B cell (primary cell): Measurements from ENCODE around the gene SPG7. TPM values are rescaled to one million over a fixed set of nuclear protein-coding genes. Genes with fewer than 3 reads are reported as not detected.

ENCODE experiments used
- ATAC-seq: fragments of 200-7000 bp; cut with Tn5 transposase; one replicate; pipeline ENCODE4 v1.10.0; 2021; ENCODE audit warnings: low read depth, mild to moderate bottlenecking, moderate number of reproducible peaks, moderate library complexity
- CTCF ChIA-PET: fragments of 350-600 bp; sonication (Branson Sonifier 250); formaldehyde crosslinking; loops from one replicate; lab custom pipeline; 2021; ENCODE audit warnings: antibody characterized with exemption, inconsistent platforms; lab: Charles Lee
- POLR2A ChIA-PET: fragments of 350-600 bp; sonication (Branson Sonifier 250); formaldehyde crosslinking; loops from one replicate; lab custom pipeline; 2021; ENCODE audit warnings: antibody characterized with exemption; lab: Charles Lee
- DNase-seq: peaks from one replicate; pipeline ENCODE4 v3.0.0; 2013
- H2AFZ ChIP-seq: 2 replicates; pipeline ENCODE4 v1.6.1; 2012; ENCODE audit warnings: mild to moderate bottlenecking, low read depth, low read length; ENCODE audit not compliant: insufficient read depth, poor library complexity, severe bottlenecking
- H3K27ac ChIP-seq, 2 donors: 1 replicate in 1 of 2; 2 replicates in 1 of 2; pipeline ENCODE4 v1.5.1; 2012 to 2013; ENCODE audit warnings: low read length in 2 of 2, mild to moderate bottlenecking in 2 of 2, moderate library complexity in 1 of 2
- H3K27me3 ChIP-seq, 4 experiments: fragments of 200-600 bp in 1 of 4; sonication (generic) in 1 of 4; replicated peaks in 1 of 4; 1 replicate in 2 of 4; 2 replicates in 2 of 4; pipeline versions ENCODE4 v1.6.1 to v1.7.0; 2013 to 2016; ENCODE audit warnings: low read length in 3 of 4, mild to moderate bottlenecking in 2 of 4, mixed read lengths in 1 of 4, moderate library complexity in 1 of 4; ENCODE audit not compliant: insufficient read depth in 4 of 4, control insufficient read depth in 3 of 4; ENCODE audit errors: control extremely low read depth in 1 of 4
- H3K36me3 ChIP-seq, 2 experiments: replicated peaks in 1 of 2; 1 replicate in 1 of 2; 2 replicates in 1 of 2; pipeline versions ENCODE4 v1.6.1 to v1.7.1; 2013; ENCODE audit warnings: low read length in 1 of 2; ENCODE audit not compliant: insufficient read depth in 2 of 2, control insufficient read depth in 1 of 2; ENCODE audit errors: control extremely low read depth in 1 of 2, extremely low read depth in 1 of 2
- H3K4me1 ChIP-seq, 2 donors: fragments of 200-600 bp in 1 of 2; sonication (generic) in 1 of 2; 1 replicate in 1 of 2; 2 replicates in 1 of 2; pipeline versions ENCODE4 v1.5.1 to v1.6.1; 2013 to 2017; ENCODE audit warnings: low read length in 2 of 2; ENCODE audit not compliant: control insufficient read depth in 2 of 2, insufficient read depth in 2 of 2
- H3K4me2 ChIP-seq: replicated peaks from 2 replicates; pipeline ENCODE3; 2012; ENCODE audit warnings: mild to moderate bottlenecking, low read depth, low read length; ENCODE audit not compliant: poor library complexity, severe bottlenecking
- H3K4me3 ChIP-seq, 5 experiments: fragments of 200-600 bp in 1 of 5; sonication (generic) in 1 of 5; 1 replicate in 3 of 5; 2 replicates in 2 of 5; pipeline versions ENCODE4 v1.5.1 to v1.7.0; 2011 to 2016; ENCODE audit warnings: low read length in 4 of 5, mild to moderate bottlenecking in 4 of 5, low read depth in 2 of 5, control low read depth in 1 of 5, moderate library complexity in 1 of 5; ENCODE audit not compliant: insufficient read depth in 1 of 5; ENCODE audit errors: control extremely low read depth in 1 of 5, extremely low read depth in 1 of 5
- H3K79me2 ChIP-seq: fragments of 200-600 bp; sonication (generic); one replicate; pipeline ENCODE4 v1.6.0; 2016; ENCODE audit warnings: low read length; ENCODE audit not compliant: control insufficient read depth, insufficient read depth
- H3K9ac ChIP-seq: fragments of 200-600 bp; sonication (generic); 2 replicates; pipeline ENCODE4 v1.6.1; 2017; ENCODE audit warnings: mild to moderate bottlenecking, low read length, moderate library complexity
- H3K9me3 ChIP-seq, 3 donors: one replicate each; pipeline versions ENCODE4 v1.6.1 to v1.7.1; 2013; ENCODE audit warnings: low read length in 2 of 3; ENCODE audit not compliant: control insufficient read depth in 2 of 3, insufficient read depth in 1 of 3; ENCODE audit errors: control extremely low read depth in 1 of 3
- H4K20me1 ChIP-seq: 2 replicates; pipeline ENCODE4 v1.6.0; 2012; ENCODE audit warnings: mild to moderate bottlenecking, low read length; ENCODE audit not compliant: insufficient read depth, control insufficient read depth, poor library complexity, severe bottlenecking
- H3K27ac Mint-ChIP-seq: one replicate; pipeline ENCODE4 v1.8.0; 2021; ENCODE audit warnings: mixed read lengths
- H3K27me3 Mint-ChIP-seq: one replicate; pipeline ENCODE4 v1.8.0; 2021; ENCODE audit warnings: mixed read lengths
- H3K4me1 Mint-ChIP-seq: one replicate; pipeline ENCODE4 v1.8.0; 2021; ENCODE audit warnings: mixed read lengths
- H3K4me3 Mint-ChIP-seq: one replicate; pipeline ENCODE4 v1.8.0; 2021; ENCODE audit warnings: mixed read lengths
- H3K9me3 Mint-ChIP-seq: one replicate; pipeline ENCODE4 v1.8.0; 2022; ENCODE audit warnings: mixed read lengths; ENCODE audit not compliant: insufficient read depth
- EZH2 ChIP-seq: IDR thresholded peaks from 2 replicates; pipeline ENCODE4 v1.6.1; 2012; ENCODE audit warnings: borderline replicate concordance, low read depth, mild to moderate bottlenecking, moderate library complexity, low read length; ENCODE audit not compliant: insufficient read depth, poor library complexity, severe bottlenecking
- WGBS: methylation state at CpG from one replicate; pipeline ENCODE4 v1.1.5; 2013; ENCODE audit warnings: missing lambda C conversion rate; ENCODE audit not compliant: insufficient coverage; 5-methylcytosine and 5-hydroxymethylcytosine counted together
- intact Hi-C: fragments of 100-400 bp; cut with micrococcal nuclease; formaldehyde crosslinking; loops from one replicate; pipeline ENCODE4 v1.10.0; 2022
- polyA plus RNA-seq: library from polyadenylated mRNA; depleted of rRNA; stranded (reverse); fragments of >200 nt; gene quantifications from 2 replicates; pipeline ENCODE4 v1.2.3, GENCODE V29; 2012
- total RNA-seq, 2 donors: library from RNA; stranded (reverse); fragments of 120-200 nt in 1 of 2; gene quantifications; 1 replicate in 1 of 2; 2 replicates in 1 of 2; pipeline versions ENCODE4 v1.2.3 to v1.2.4, GENCODE V29; 2013 to 2022
- TF ChIP-seq, protein P1 (sequence below): fragments of 200-600 bp; IDR thresholded peaks from one replicate; pipeline ENCODE4 v1.8.0; 2022; ENCODE audit warnings: antibody characterized with exemption, mild to moderate bottlenecking

Gene SPG7
- total and polyA plus RNA-seq, 2 donors (not counting 1 experiment from before 2014, with no cell fraction given): 146 to 157 TPM

DNA sequence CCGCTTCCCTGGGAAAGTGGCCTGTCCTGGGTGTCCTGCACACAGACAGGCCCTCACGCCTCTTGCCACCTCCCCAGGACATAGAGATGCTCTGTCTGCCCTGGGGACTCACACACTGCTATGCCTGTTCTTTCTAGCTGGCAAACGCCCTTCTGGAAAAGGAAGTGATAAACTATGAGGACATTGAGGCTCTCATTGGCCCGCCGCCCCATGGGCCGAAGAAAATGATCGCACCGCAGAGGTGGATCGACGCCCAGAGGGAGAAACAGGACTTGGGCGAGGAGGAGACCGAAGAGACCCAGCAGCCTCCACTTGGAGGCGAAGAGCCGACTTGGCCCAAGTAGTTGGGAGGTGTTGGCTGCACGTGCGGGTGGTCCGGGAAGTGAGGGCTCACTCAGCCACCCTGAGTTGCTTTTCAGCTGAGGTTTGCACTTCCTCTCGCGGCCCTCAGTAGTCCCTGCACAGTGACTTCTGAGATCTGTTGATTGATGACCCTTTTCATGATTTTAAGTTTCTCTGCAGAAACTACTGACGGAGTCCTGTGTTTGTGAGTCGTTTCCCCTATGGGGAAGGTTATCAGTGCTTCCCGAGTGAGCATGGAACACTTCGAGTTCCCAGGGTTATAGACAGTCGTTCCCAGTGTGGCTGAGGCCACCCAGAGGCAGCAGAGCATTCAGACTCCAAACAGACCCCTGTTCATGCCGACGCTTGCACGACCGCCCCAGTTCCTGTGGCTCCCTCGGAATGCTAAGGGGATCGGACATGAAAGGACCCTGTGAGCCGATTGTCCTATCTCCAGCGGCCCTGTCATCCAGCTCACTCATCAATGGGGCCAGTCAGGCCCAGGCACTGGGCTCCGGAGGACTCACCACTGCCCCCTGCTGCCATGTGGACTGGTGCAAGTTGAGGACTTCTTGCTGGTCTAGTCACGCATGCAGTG is 48.8 kb downstream of the SPG7 start:
- DNase-seq (peak; percentile 79), ATAC-seq (peak; percentile 34)
- intact Hi-C loops: no loop called here
- Histone ChIP-seq H3K4me3 (no peak overlapping the region), H3K79me2 (peaks cover 28% of the 10 kb centered on the region), H3K27ac (no peak overlapping the region), H2AFZ (no peak overlapping the region), H3K4me1 (peaks cover 14 to 16% of the 10 kb centered on the region in 2 donors), H3K9ac (no peak overlapping the region), H3K27me3 (no peaks in the 10 kb centered on the region), H3K36me3 (peaks cover under 1 to 25% of the 10 kb centered on the region in 2 experiments), H3K9me3 (no peaks in the 10 kb centered on the region), H4K20me1 (peaks cover 16% of the 10 kb centered on the region), H3K4me2 (no peak overlapping the region)
- TF ChIP-seq, protein P1, sequence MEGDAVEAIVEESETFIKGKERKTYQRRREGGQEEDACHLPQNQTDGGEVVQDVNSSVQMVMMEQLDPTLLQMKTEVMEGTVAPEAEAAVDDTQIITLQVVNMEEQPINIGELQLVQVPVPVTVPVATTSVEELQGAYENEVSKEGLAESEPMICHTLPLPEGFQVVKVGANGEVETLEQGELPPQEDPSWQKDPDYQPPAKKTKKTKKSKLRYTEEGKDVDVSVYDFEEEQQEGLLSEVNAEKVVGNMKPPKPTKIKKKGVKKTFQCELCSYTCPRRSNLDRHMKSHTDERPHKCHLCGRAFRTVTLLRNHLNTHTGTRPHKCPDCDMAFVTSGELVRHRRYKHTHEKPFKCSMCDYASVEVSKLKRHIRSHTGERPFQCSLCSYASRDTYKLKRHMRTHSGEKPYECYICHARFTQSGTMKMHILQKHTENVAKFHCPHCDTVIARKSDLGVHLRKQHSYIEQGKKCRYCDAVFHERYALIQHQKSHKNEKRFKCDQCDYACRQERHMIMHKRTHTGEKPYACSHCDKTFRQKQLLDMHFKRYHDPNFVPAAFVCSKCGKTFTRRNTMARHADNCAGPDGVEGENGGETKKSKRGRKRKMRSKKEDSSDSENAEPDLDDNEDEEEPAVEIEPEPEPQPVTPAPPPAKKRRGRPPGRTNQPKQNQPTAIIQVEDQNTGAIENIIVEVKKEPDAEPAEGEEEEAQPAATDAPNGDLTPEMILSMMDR: peak; percentile 79
- TF ChIP-seq EZH2: no peak
- Mint-ChIP-seq H3K27me3 (no peaks in the 10 kb centered on the region), H3K9me3 (no peaks in the 10 kb centered on the region), H3K4me3 (peak overlapping the region; percentile 73), H3K4me1 (peaks cover 14% of the 10 kb centered on the region), H3K27ac (peak overlapping the region; percentile 69)
- ChIA-PET CTCF (interaction anchor here (0.8 to 2.7 kb wide), 16 partner anchors 8 to 814 kb away, joined by 3 to 15 read pairs (median 4); partner anchors contain the start of genes SPG7 and ZNF778), POLR2A (no interaction called here)
- WGBS: 66% methylated on average over 34 of the region's 34 CpGs
